Sciatic nerve (tissue), 1 donor: ENCODE measurements around the gene DUS3L. TPM values are rescaled to one million over a fixed set of nuclear protein-coding genes. Genes with fewer than 3 reads are reported as not detected.

Source experiments
- total RNA-seq: library from RNA; stranded (reverse); fragmentation: NEBNext Ultra II Directional; extraction: Animal tissue kit (Norgen Biotek cat#: 25700); gene quantifications from one replicate; pipeline ENCODE4 v1.2.1, GENCODE V29; 2021
- donor health status: DM: no; HTN: no; CAD: no.

Gene DUS3L
- total RNA-seq, 1 donor from 2014 or later: 27.9 TPM

Other genes starting within 250 kb of the DUS3L start
- 3.7 TPM for gene TINCR, start 223.2 kb downstream of the DUS3L start, total RNA-seq
- gene SAFB2, start 168.4 kb downstream of the DUS3L start, total RNA-seq: 121 TPM
- 115 TPM for gene SAFB, start 168.1 kb downstream of the DUS3L start, total RNA-seq
- 35.9 TPM for gene MICOS13, start 110.6 kb downstream of the DUS3L start, total RNA-seq
- 3.7 TPM for gene HSD11B1L, start 110.1 kb downstream of the DUS3L start, total RNA-seq
- 601 TPM for gene RPL36, start 100.9 kb downstream of the DUS3L start, total RNA-seq
- 48.8 TPM for gene LONP1, start 71.0 kb downstream of the DUS3L start, total RNA-seq
- gene CATSPERD, start 70.5 kb downstream of the DUS3L start, total RNA-seq: not detected
- gene PRR22, start 6.4 kb downstream of the DUS3L start, total RNA-seq: 1.0 TPM
- gene NRTN, start 13.9 kb upstream of the DUS3L start, total RNA-seq: not detected
- gene FUT6, start 48.5 kb upstream of the DUS3L start, total RNA-seq: not detected
- not detected for gene FUT3, start 60.3 kb upstream of the DUS3L start, total RNA-seq
- 0.18 TPM for gene FUT5, start 79.4 kb upstream of the DUS3L start, total RNA-seq
- 134 TPM for gene NDUFA11, start 112.6 kb upstream of the DUS3L start, total RNA-seq
- 7.1 TPM for gene VMAC, start 113.7 kb upstream of the DUS3L start, total RNA-seq
- gene CAPS, start 123.1 kb upstream of the DUS3L start, total RNA-seq: 80.2 TPM
- gene RANBP3, start 187.0 kb upstream of the DUS3L start, total RNA-seq: 76.3 TPM